ENCODE results near the gene APMAP. TPM values are rescaled to one million over a fixed set of nuclear protein-coding genes. Genes with fewer than 3 reads are reported as not detected.
"Not testable (repeated sequence)": the region's sequence is repeated elsewhere in the genome, so short reads cannot be mapped to it uniquely, and the experiment has no call there.

Gene APMAP
- total and polyA plus RNA-seq, 7 donors: 19.9 to 44.5 (median 25.5) TPM

GRCh38 chr20:24950836-24951525 is 41.6 kb downstream of the APMAP start:
- no peaks in the 10 kb centered on the region for H3K27me3 ChIP-seq (ENCODE audit: insufficient read depth in 3 of 3, low read length in 2 of 3)
- no peaks in the 10 kb centered on the region for H3K36me3 ChIP-seq (ENCODE audit: insufficient read depth in 1 of 2, low read depth in 1 of 2)
- no peak overlapping the region for H3K27ac ChIP-seq
- DNase-seq (no peak), ATAC-seq (peak in 2 of 4 donors; percentile 27 to 37)
- H3K4me3 ChIP-seq: no peak overlapping the region
- H3K9me3 ChIP-seq: peaks cover 6% of the 10 kb centered on the region
- no peak for TF ChIP-seq CTCF (IDR thresholded peaks at IDR 0.05)
- intact Hi-C loops (cut with DNase I): no loop called here
- H3K4me1 ChIP-seq: no peaks in the 10 kb centered on the region
- 45 to 60% (median 56%) methylated on average over 16 of the region's 16 CpGs for WGBS, 3 donors

GRCh38 chr20:24950128-24950835 is 42.3 kb downstream of the APMAP start:
- H3K4me3 ChIP-seq: no peak overlapping the region
- peak in 2 of 4 donors; percentile 18 to 52 for ATAC-seq
- H3K4me1 ChIP-seq: no peaks in the 10 kb centered on the region

GRCh38 chr20:24949756-24950127 is 42.8 kb downstream of the APMAP start:
- Histone ChIP-seq H3K4me3 (no peak overlapping the region), H3K27me3 (ENCODE audit: insufficient read depth in 3 of 3, low read length in 2 of 3) (no peaks in the 10 kb centered on the region), H3K9me3 (peaks cover 7% of the 10 kb centered on the region), H3K27ac (no peak overlapping the region), H3K4me1 (no peaks in the 10 kb centered on the region), H3K36me3 (ENCODE audit: insufficient read depth in 1 of 2, low read depth in 1 of 2) (no peaks in the 10 kb centered on the region)
- ATAC-seq (peak in 2 of 4 donors; percentile 7 to 39), DNase-seq (no peak)
- intact Hi-C loops (cut with DNase I): no loop called here
- 37 to 55% (median 49%) methylated on average over 6 of the region's 6 CpGs for WGBS, 3 donors
- TF ChIP-seq CTCF (IDR thresholded peaks at IDR 0.05): no peak

More at GRCh38 chr20:24950128-24950835, 42.3 kb downstream of the APMAP start:
- Histone ChIP-seq H3K27ac (no peak overlapping the region), H3K27me3 (ENCODE audit: insufficient read depth in 3 of 3, low read length in 2 of 3) (no peaks in the 10 kb centered on the region), H3K36me3 (ENCODE audit: insufficient read depth in 1 of 2, low read depth in 1 of 2) (no peaks in the 10 kb centered on the region), H3K9me3 (peaks cover 7% of the 10 kb centered on the region)
- DNase-seq: no peak
- intact Hi-C loops (cut with DNase I): no loop called here
- no peak for TF ChIP-seq CTCF (IDR thresholded peaks at IDR 0.05)
- 61 to 76% (median 66%) methylated on average over 9 to 12 of the region's 12 CpGs for WGBS, 3 donors

- H3K27me3 ChIP-seq (ENCODE audit: insufficient read depth in 3 of 3, low read length in 2 of 3): no peaks in the 10 kb centered on the region
- H3K27ac ChIP-seq: no peak within 1 kb of the TSS
- TF ChIP-seq CTCF (IDR thresholded peaks at IDR 0.05): no peak
- H3K9me3 ChIP-seq: peaks cover 7% of the 10 kb centered on the region
- intact Hi-C loops (cut with DNase I): no loop called here
- H3K4me1 ChIP-seq: no peaks in the 10 kb centered on the region
- ATAC-seq (peak in 3 of 4 donors; percentile 13 to 45 (median 23)), DNase-seq (peak in 1 of 2 donors; percentile 71)
- H3K36me3 ChIP-seq (ENCODE audit: insufficient read depth in 1 of 2, low read depth in 1 of 2): no peaks in the 10 kb centered on the region
- no peak within 1 kb of the TSS for H3K4me3 ChIP-seq
- WGBS, 3 donors: 76 to 78% (median 76%) methylated on average over 20 of the region's 20 CpGs
Observed at GRCh38 chr20:24948939-24949679, 43.4 kb downstream of the APMAP start, which contains the start of gene CST7. CST7 (plus strand) TSS chr20:24949269; CDS start chr20:24949506, 237 bp downstream.

GRCh38 chr20:24948396-24948938 is 44.1 kb downstream of the APMAP start:
- H3K4me3 ChIP-seq; H3K9me3 ChIP-seq; H3K27ac ChIP-seq; H3K36me3 ChIP-seq (ENCODE audit: insufficient read depth in 1 of 2, low read depth in 1 of 2); ATAC-seq; DNase-seq; H3K27me3 ChIP-seq (ENCODE audit: insufficient read depth in 3 of 3, low read length in 2 of 3); intact Hi-C loops (cut with DNase I); H3K4me1 ChIP-seq: not testable (repeated sequence)
- 56 to 86% (median 77%) methylated on average over 3 to 4 of the region's 4 CpGs for whole genome bisulfite sequencing, 3 donors

GRCh38 chr20:24946376-24946775 is 46.2 kb downstream of the APMAP start:
- H3K36me3 ChIP-seq (ENCODE audit: insufficient read depth in 1 of 2, low read depth in 1 of 2); H3K27ac ChIP-seq; intact Hi-C loops (cut with DNase I); H3K4me1 ChIP-seq; H3K27me3 ChIP-seq (ENCODE audit: insufficient read depth in 3 of 3, low read length in 2 of 3); H3K4me3 ChIP-seq; DNase-seq; ATAC-seq: not testable (repeated sequence)
- 74 to 81% (median 78%) methylated on average over 1 of the region's 1 CpG for WGBS, 3 donors
- peaks cover 12% of the 10 kb centered on the region for H3K9me3 ChIP-seq
